SK-N-SH (cell line): ENCODE data around the gene MTERF4. TPM values are rescaled to one million over a fixed set of nuclear protein-coding genes. Genes with fewer than 3 reads are reported as not detected.

Experiments
- CTCF ChIA-PET: fragments of 300-600, 350-600 bp; formaldehyde crosslinking; extraction: SDS; loops from one replicate; lab custom pipeline; 2021; lab: Yijun Ruan, JAX
- POLR2A ChIA-PET: fragments of 350-600 bp; sonication (Branson Sonifier 250); formaldehyde crosslinking; extraction: SDS; loops from one replicate; lab custom pipeline; 2020; ENCODE audit warnings: antibody characterized with exemption, inconsistent platforms; lab: Yijun Ruan, JAX
- DNase-seq: peaks from one replicate; pipeline ENCODE4 v3.0.0; 2012
- H2AFZ ChIP-seq: fragments of 200-600 bp; sonication (generic); 2 replicates; pipeline ENCODE4 v1.8.1; 2016; ENCODE audit warnings: antibody characterized with exemption, mild to moderate bottlenecking, low read depth
- H3F3A ChIP-seq: fragments of 200-600 bp; sonication (generic); replicated peaks from 2 replicates; pipeline ENCODE3; 2016; ENCODE audit warnings: antibody characterized with exemption, mild to moderate bottlenecking; ENCODE audit not compliant: insufficient read depth
- H3K27ac ChIP-seq, 2 experiments: fragments of 200-500 bp in 1 of 2; fragments of 200-600 bp in 1 of 2; sonication (Bioruptor generic) in 1 of 2; sonication (generic), shearing (Covaris generic) in 1 of 2; 2 replicates each; pipeline versions ENCODE4 v1.5.1 to v1.6.1; 2014 to 2016; ENCODE audit warnings: low read depth in 2 of 2, inconsistent platforms in 1 of 2, low read length in 1 of 2, mild to moderate bottlenecking in 1 of 2, mixed read lengths in 1 of 2
- H3K27me3 ChIP-seq: fragments of 200-600 bp; sonication (generic), shearing (Covaris generic); 2 replicates; pipeline ENCODE4 v1.6.1; 2016; ENCODE audit warnings: mixed run types; ENCODE audit not compliant: insufficient read depth
- H3K36me3 ChIP-seq, 2 experiments: fragments of 200-500 bp in 1 of 2; fragments of 200-600 bp in 1 of 2; sonication (Bioruptor generic) in 1 of 2; sonication (generic) in 1 of 2; replicated peaks in 1 of 2; 2 replicates each; pipeline versions ENCODE3 to v1.5.1; 2014 to 2016; ENCODE audit warnings: low read length in 1 of 2, mild to moderate bottlenecking in 1 of 2; ENCODE audit not compliant: insufficient read depth in 2 of 2, control insufficient read depth in 1 of 2
- H3K4me1 ChIP-seq, 2 experiments: fragments of 200-500 bp in 1 of 2; fragments of 200-600 bp in 1 of 2; sonication (Bioruptor generic) in 1 of 2; sonication (generic), shearing (Covaris generic) in 1 of 2; 2 replicates each; pipeline versions ENCODE4 v1.5.1 to v1.6.1; 2014 to 2016; ENCODE audit warnings: low read depth in 1 of 2, low read length in 1 of 2, mixed run types in 1 of 2; ENCODE audit not compliant: insufficient read depth in 2 of 2, control insufficient read depth in 1 of 2
- H3K4me2 ChIP-seq: fragments of 200-600 bp; sonication (generic), shearing (Covaris generic); 2 replicates; pipeline ENCODE4 v1.6.1; 2017; ENCODE audit warnings: mixed run types
- H3K4me3 ChIP-seq, 2 experiments: fragments of 200-500 bp in 1 of 2; fragments of 200-600 bp in 1 of 2; sonication (Bioruptor generic) in 1 of 2; sonication (generic), shearing (Covaris generic) in 1 of 2; 2 replicates each; pipeline versions ENCODE4 v1.5.1 to v1.8.1; 2014 to 2016; ENCODE audit warnings: low read depth in 2 of 2, inconsistent platforms in 1 of 2, low read length in 1 of 2, mild to moderate bottlenecking in 1 of 2, mixed read lengths in 1 of 2, moderate library complexity in 1 of 2
- H3K79me2 ChIP-seq: fragments of 200-600 bp; sonication (generic); 2 replicates; pipeline ENCODE4 v1.8.1; 2017; ENCODE audit warnings: mild to moderate bottlenecking; ENCODE audit not compliant: insufficient read depth
- H3K9ac ChIP-seq: fragments of 200-600 bp; sonication (generic); 2 replicates; pipeline ENCODE4 v1.6.1; 2017; ENCODE audit warnings: mixed run types
- H3K9me2 ChIP-seq: fragments of 200-600 bp; sonication (generic); 2 replicates; pipeline ENCODE4 v1.6.1; 2017; ENCODE audit warnings: mixed run types
- H3K9me3 ChIP-seq: fragments of 200-600 bp; sonication (generic); 2 replicates; pipeline ENCODE4 v1.6.1; 2017; ENCODE audit warnings: mixed run types, mild to moderate bottlenecking, moderate library complexity
- H4K20me1 ChIP-seq: fragments of 200-600 bp; sonication (generic); 2 replicates; pipeline ENCODE4 v1.6.1; 2017; ENCODE audit warnings: mild to moderate bottlenecking, mixed run types; ENCODE audit not compliant: insufficient read depth
- CHD2 ChIP-seq: fragments of 150-350 bp; IDR thresholded peaks from 2 replicates; pipeline ENCODE4 v1.6.1; 2018; ENCODE audit warnings: low read length; ENCODE audit not compliant: partially characterized antibody
- FOXJ3 ChIP-seq: sonication (generic); formaldehyde crosslinking; IDR thresholded peaks from 2 replicates; pipeline ENCODE4 v1.5.1; 2020; ENCODE audit warnings: mild to moderate bottlenecking, missing genetic modification reagents
- FOXM1 ChIP-seq: IDR thresholded peaks from 2 replicates; pipeline ENCODE4 v1.4.0; 2012; ENCODE audit warnings: low read depth, mild to moderate bottlenecking
- GATA2 ChIP-seq: sonication (generic); formaldehyde crosslinking; IDR thresholded peaks from 2 replicates; pipeline ENCODE4 v1.5.0; 2020; ENCODE audit warnings: mild to moderate bottlenecking, missing genetic modification reagents
- MAX ChIP-seq: IDR thresholded peaks from 2 replicates; pipeline ENCODE4 v1.4.0; 2012; ENCODE audit warnings: low read depth
- MXI1 ChIP-seq: IDR thresholded peaks from 2 replicates; pipeline ENCODE4 v1.6.1; 2012; ENCODE audit warnings: mild to moderate bottlenecking, low read depth, low read length, improper control_type of control experiment
- NRF1 ChIP-seq: IDR thresholded peaks from 2 replicates; pipeline ENCODE4 v1.6.1; 2012; ENCODE audit warnings: low read depth, mild to moderate bottlenecking, low read length
- RCOR1 ChIP-seq: fragments of 150-350 bp; IDR thresholded peaks from 2 replicates; pipeline ENCODE4 v1.6.1; 2017; ENCODE audit warnings: antibody characterized with exemption, low read length
- REST ChIP-seq: IDR thresholded peaks from 2 replicates; pipeline ENCODE4 v1.6.1; 2012; ENCODE audit warnings: mild to moderate bottlenecking, low read depth, low read length, moderate library complexity
- RXRA ChIP-seq: IDR thresholded peaks from 2 replicates; pipeline ENCODE4 v1.4.0; 2012; ENCODE audit warnings: low read depth, mild to moderate bottlenecking, borderline replicate concordance
- TAF1 ChIP-seq: IDR thresholded peaks from 2 replicates; pipeline ENCODE4 v1.6.1; 2012; ENCODE audit warnings: low read depth, mild to moderate bottlenecking, low read length, moderate library complexity, borderline replicate concordance
- TCF12 ChIP-seq: IDR thresholded peaks from 2 replicates; pipeline ENCODE4 v1.4.0; 2012
- YY1 ChIP-seq: IDR thresholded peaks from 2 replicates; pipeline ENCODE4 v1.4.0; 2012; ENCODE audit warnings: low read depth, mild to moderate bottlenecking
- ZBTB33 ChIP-seq: IDR thresholded peaks from 2 replicates; pipeline ENCODE4 v1.4.0; 2012; ENCODE audit warnings: low read depth, borderline replicate concordance
- WGBS: methylation state at CpG from one replicate; pipeline ENCODE4 v1.1.6; 2017; ENCODE audit warnings: low lambda C conversion rate; 5-methylcytosine and 5-hydroxymethylcytosine counted together
- polyA plus RNA-seq, 3 experiments: library from polyadenylated mRNA; depleted of rRNA; stranded (reverse); fragments of >200 nt; gene quantifications; 2 replicates each; pipeline ENCODE4 v1.2.3, GENCODE V29; 2012

Gene MTERF4
- polyA plus RNA-seq, 1 of the 3 experiments (the other 2 are of a cell fraction) = 31.0 TPM

- Histone ChIP-seq H3K4me3 (no peak overlapping the region), H3F3A (peaks cover 5% of the 10 kb centered on the region), H3K9me3 (no peaks in the 10 kb centered on the region; the same call in 1 of the 2 replicates), H3K79me2 (no peaks in the 10 kb centered on the region), H3K27me3 (no peaks in the 10 kb centered on the region)
- TF ChIP-seq FOXM1 = no peak
- no peak for TF ChIP-seq ZBTB33
- no peak for TF ChIP-seq YY1
- no peak for TF ChIP-seq FOXJ3 (CRISPR knock-in tag)
- no peak for TF ChIP-seq NRF1
- TF ChIP-seq MXI1 = no peak
- TF ChIP-seq REST = no peak
- TF ChIP-seq, all 33 proteins: peak for 0
- Histone ChIP-seq H4K20me1 (no peaks in the 10 kb centered on the region), H3K27ac (no peak overlapping the region), H2AFZ (no peak overlapping the region), H3K9me2 (no peaks in the 10 kb centered on the region), H3K4me1 (no peaks in the 10 kb centered on the region), H3K4me2 (no peak overlapping the region), H3K9ac (no peak overlapping the region), H3K36me3 (peaks cover 8 to 11% of the 10 kb centered on the region in 2 experiments)
- no peak for DNase-seq
- WGBS = 94% methylated on average over 5 of the region's 21 CpGs
- CTCF ChIA-PET = no interaction called here
- POLR2A ChIA-PET = no interaction called here
Observed at GRCh38 chr2:241126201-241126611, 24.1 kb upstream of the MTERF4 start.

GRCh38 chr2:241125626-241126025 lies 23.5 kb upstream of the MTERF4 start:
- H3K79me2 ChIP-seq = no peaks in the 10 kb centered on the region
- H3K9me3 ChIP-seq = no peaks in the 10 kb centered on the region; the same call in 1 of the 2 replicates
- H3K4me2 ChIP-seq = no peak overlapping the region
- no peaks in the 10 kb centered on the region for H3K9me2 ChIP-seq
- TF ChIP-seq RXRA = no peak
- TF ChIP-seq CHD2 = no peak
- TF ChIP-seq TAF1 = no peak
- no peak for TF ChIP-seq TCF12
- TF ChIP-seq MAX = no peak
- no peak for TF ChIP-seq RCOR1
- no peak for TF ChIP-seq MXI1
- no peak for TF ChIP-seq GATA2 (CRISPR knock-in tag)
- no peaks in the 10 kb centered on the region for H4K20me1 ChIP-seq
- H3K27ac ChIP-seq = no peak overlapping the region
- POLR2A ChIA-PET = no interaction called here
- no peaks in the 10 kb centered on the region for H3K4me1 ChIP-seq
- H3K9ac ChIP-seq = no peak overlapping the region
- no peak for DNase-seq
- H2AFZ ChIP-seq = no peak overlapping the region
- H3K4me3 ChIP-seq = no peak overlapping the region
- CTCF ChIA-PET = no interaction called here
- WGBS = 94% methylated on average over 13 of the region's 13 CpGs
- peaks cover 5% of the 10 kb centered on the region for H3F3A ChIP-seq
- peaks cover 12 to 14% of the 10 kb centered on the region in 2 experiments for H3K36me3 ChIP-seq
- H3K27me3 ChIP-seq = no peaks in the 10 kb centered on the region
